OCI-LY7 (cell line): ENCODE measurements around the gene PRR5L. TPM values are rescaled to one million over a fixed set of nuclear protein-coding genes. Genes with fewer than 3 reads are reported as not detected.

ENCODE experiments used
- BruUV-seq: library from RNA; stranded (reverse); fragments of 400-500 nt; replicated peaks from 2 replicates; lab custom pipeline; 2021; lab: Mats Ljungman, UMichigan
- CTCF ChIA-PET: fragments of 300-600 bp; sonication (Branson Sonifier 250); formaldehyde crosslinking; loops from one replicate; lab custom pipeline; 2022; ENCODE audit warnings: antibody characterized with exemption; ENCODE audit not compliant: unreplicated experiment; lab: Charles Lee
- POLR2A ChIA-PET: fragments of 300-600 bp; sonication (Branson Sonifier 250); formaldehyde crosslinking; loops from one replicate; lab custom pipeline; 2022; ENCODE audit warnings: antibody characterized with exemption; lab: Charles Lee
- DNase-seq: peaks from one replicate; pipeline ENCODE4 v3.0.0-alpha.2; 2015; ENCODE audit warnings: low spot score
- H2AFZ ChIP-seq: fragments of 200-600 bp; sonication (generic), shearing (Covaris generic); 2 replicates; pipeline ENCODE4 v1.6.1; 2014; ENCODE audit warnings: mild to moderate bottlenecking, antibody characterized with exemption, low read length, moderate library complexity
- H3K27ac ChIP-seq: fragments of 200-600 bp; sonication (generic); 2 replicates; pipeline ENCODE4 v1.5.1; 2014; ENCODE audit warnings: mixed run types, low read depth, mild to moderate bottlenecking, moderate library complexity, low read length, inconsistent platforms; ENCODE audit not compliant: poor library complexity, severe bottlenecking
- H3K36me3 ChIP-seq: fragments of 200-600 bp; sonication (generic); 2 replicates; pipeline ENCODE4 v1.6.1; 2014; ENCODE audit warnings: mild to moderate bottlenecking, antibody characterized with exemption, low read length, moderate library complexity, mixed read lengths; ENCODE audit not compliant: insufficient read depth
- H3K4me1 ChIP-seq: fragments of 200-600 bp; sonication (generic); 2 replicates; pipeline ENCODE4 v1.5.1; 2014; ENCODE audit warnings: mild to moderate bottlenecking, low read length; ENCODE audit not compliant: insufficient read depth, poor library complexity, severe bottlenecking
- H3K4me2 ChIP-seq: fragments of 200-600 bp; sonication (generic); 2 replicates; pipeline ENCODE4 v1.6.1; 2014; ENCODE audit warnings: mild to moderate bottlenecking, low read length
- H3K4me3 ChIP-seq: fragments of 200-600 bp; sonication (generic); 2 replicates; pipeline ENCODE4 v1.5.1; 2014; ENCODE audit warnings: mild to moderate bottlenecking, low read depth, low read length; ENCODE audit not compliant: poor library complexity, severe bottlenecking
- H3K79me2 ChIP-seq: fragments of 200-600 bp; sonication (generic); 2 replicates; pipeline ENCODE4 v1.6.1; 2016; ENCODE audit warnings: low read depth, mild to moderate bottlenecking, low read length, moderate library complexity, mixed read lengths; ENCODE audit not compliant: insufficient read depth
- H3K9me2 ChIP-seq: fragments of 200-600 bp; sonication (generic); 2 replicates; pipeline ENCODE4 v1.6.1; 2016; ENCODE audit warnings: mild to moderate bottlenecking, low read length, mixed read lengths; ENCODE audit not compliant: insufficient read depth
- H3K9me3 ChIP-seq: fragments of 200-600 bp; sonication (generic); 2 replicates; pipeline ENCODE4 v1.6.1; 2014; ENCODE audit warnings: mild to moderate bottlenecking, mixed run types, low read length, mixed read lengths
- H4K20me1 ChIP-seq: fragments of 200-600 bp; sonication (generic); 2 replicates; pipeline ENCODE4 v1.6.1; 2014; ENCODE audit warnings: mild to moderate bottlenecking, antibody characterized with exemption, low read length, moderate library complexity, mixed read lengths; ENCODE audit not compliant: insufficient read depth
- EZH2phosphoT487 ChIP-seq: fragments of 200-600 bp; sonication (generic); IDR thresholded peaks from 2 replicates; pipeline ENCODE4 v1.6.1; 2018; ENCODE audit warnings: low read depth, borderline replicate concordance, mild to moderate bottlenecking, mixed run types, antibody characterized with exemption, low read length, moderate library complexity, mixed read lengths
- intact Hi-C: fragments of 100-400 bp; cut with micrococcal nuclease; formaldehyde crosslinking; loops from one replicate; pipeline ENCODE4 v1.10.0; 2022; ENCODE audit not compliant: unreplicated experiment
- total RNA-seq, 2 experiments: library from RNA; depleted of rRNA in 1 of 2; stranded (reverse); fragments of >200 nt in 1 of 2; shearing (Covaris generic) in 1 of 2; gene quantifications; 2 replicates each; pipeline ENCODE4 v1.2.3, GENCODE V29; 2014 to 2022
- TF ChIP-seq, protein P1 (sequence below): fragments of 200-600 bp; sonication (generic); conservative IDR thresholded peaks from 2 replicates; pipeline ENCODE4 v1.5.1; 2014; ENCODE audit warnings: mild to moderate bottlenecking, antibody characterized with exemption, low read length, moderate library complexity, mixed read lengths

Gene PRR5L
- total RNA-seq, 2 experiments from 2014 or later = not detected

DNA sequence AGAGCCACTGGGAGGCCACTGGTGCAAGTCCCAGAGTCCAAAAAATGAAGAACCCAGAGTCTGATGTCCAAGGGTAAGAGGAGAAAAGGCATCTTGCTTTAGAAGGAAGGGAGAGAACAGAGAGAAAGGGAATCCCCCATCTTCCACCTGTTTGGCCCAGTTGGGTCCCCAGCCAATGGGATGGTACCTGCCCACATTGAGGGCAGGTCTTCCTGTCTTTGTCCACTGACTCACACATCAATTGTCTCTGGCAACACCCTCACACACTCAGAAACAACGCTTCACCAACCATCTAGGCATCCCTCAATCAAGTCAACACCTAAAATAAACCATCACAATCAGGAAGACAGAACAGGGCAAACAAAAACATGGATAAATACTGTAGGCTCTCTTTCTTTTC lies 13.2 kb upstream of the PRR5L start:
- H3K36me3 ChIP-seq = peaks cover 10% of the 10 kb centered on the region; the same call in 1 of the 2 replicates
- H3K9me2 ChIP-seq = no peaks in the 10 kb centered on the region; the same call in 1 of the 2 replicates
- no peaks in the 10 kb centered on the region for H3K79me2 ChIP-seq
- POLR2A ChIA-PET = no interaction called here
- H3K4me3 ChIP-seq = no peak overlapping the region
- peaks cover 5% of the 10 kb centered on the region; the same call in 1 of the 2 replicates for H3K9me3 ChIP-seq
- CTCF ChIA-PET = no interaction called here
- H4K20me1 ChIP-seq = no peaks in the 10 kb centered on the region
- TF ChIP-seq, protein P1, sequence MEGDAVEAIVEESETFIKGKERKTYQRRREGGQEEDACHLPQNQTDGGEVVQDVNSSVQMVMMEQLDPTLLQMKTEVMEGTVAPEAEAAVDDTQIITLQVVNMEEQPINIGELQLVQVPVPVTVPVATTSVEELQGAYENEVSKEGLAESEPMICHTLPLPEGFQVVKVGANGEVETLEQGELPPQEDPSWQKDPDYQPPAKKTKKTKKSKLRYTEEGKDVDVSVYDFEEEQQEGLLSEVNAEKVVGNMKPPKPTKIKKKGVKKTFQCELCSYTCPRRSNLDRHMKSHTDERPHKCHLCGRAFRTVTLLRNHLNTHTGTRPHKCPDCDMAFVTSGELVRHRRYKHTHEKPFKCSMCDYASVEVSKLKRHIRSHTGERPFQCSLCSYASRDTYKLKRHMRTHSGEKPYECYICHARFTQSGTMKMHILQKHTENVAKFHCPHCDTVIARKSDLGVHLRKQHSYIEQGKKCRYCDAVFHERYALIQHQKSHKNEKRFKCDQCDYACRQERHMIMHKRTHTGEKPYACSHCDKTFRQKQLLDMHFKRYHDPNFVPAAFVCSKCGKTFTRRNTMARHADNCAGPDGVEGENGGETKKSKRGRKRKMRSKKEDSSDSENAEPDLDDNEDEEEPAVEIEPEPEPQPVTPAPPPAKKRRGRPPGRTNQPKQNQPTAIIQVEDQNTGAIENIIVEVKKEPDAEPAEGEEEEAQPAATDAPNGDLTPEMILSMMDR = no peak
- no peak for TF ChIP-seq EZH2phosphoT487
- no peak overlapping the region for H2AFZ ChIP-seq
- H3K4me1 ChIP-seq = no peaks in the 10 kb centered on the region
- no peak overlapping the region for H3K4me2 ChIP-seq
- no TSS peak for BruUV-seq
- intact Hi-C loops = no loop called here
- DNase-seq = no peak
- H3K27ac ChIP-seq = no peak overlapping the region

DNA sequence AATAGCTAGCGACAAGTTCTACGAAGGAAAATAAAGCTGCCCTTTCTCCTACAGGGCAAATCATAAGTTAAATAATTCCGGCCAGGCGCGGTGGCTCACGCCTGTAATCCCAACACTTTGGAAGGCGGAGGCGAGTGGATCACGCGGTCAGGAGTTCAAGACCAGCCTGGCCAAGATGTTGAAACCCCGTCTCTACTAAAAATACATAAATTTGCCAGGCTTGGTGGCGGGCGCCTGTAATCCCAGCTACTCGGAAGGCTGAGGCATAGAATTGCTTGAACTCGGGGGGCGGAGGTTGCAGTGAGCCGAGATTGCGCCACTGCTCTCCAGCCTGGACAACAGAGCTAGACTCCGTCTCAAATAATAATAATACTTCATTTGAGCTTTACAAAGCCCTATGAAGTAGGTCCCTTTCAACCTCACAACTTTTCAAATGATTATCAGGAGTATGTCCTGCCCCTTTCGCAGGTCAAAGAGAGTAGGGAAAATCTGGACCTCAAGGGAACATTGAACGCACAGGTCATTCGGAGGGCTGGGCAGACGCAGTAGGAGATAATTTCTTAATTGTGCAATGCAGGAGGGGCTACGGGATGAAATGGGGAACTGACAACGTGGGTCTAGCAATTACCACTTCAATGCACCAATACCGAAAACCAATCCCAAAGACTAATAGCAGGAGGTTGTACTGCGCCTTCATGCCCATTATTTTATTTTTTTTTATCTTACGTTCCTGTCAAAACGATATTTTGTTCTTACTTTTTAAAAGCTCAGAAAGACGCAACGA lies 7.5 kb upstream of the PRR5L start:
- H3K9me2 ChIP-seq = no peaks in the 10 kb centered on the region; the same call in 1 of the 2 replicates
- BruUV-seq = TSS peak; percentile 81
- ChIA-PET POLR2A (interaction anchor here (0.6 to 0.8 kb wide), 4 partner anchors 10 to 543 kb away, joined by 3 to 4 read pairs (median 4); no protein-coding TSS in a partner anchor), CTCF (interaction anchor here (0.6 to 2.4 kb wide), 2 partner anchors 30 to 205 kb away, joined by 4 to 7 read pairs; no protein-coding TSS in a partner anchor)
- peak overlapping the region; percentile 100 for H2AFZ ChIP-seq
- 0 out of 2 replicates have a peak, but pooled peaks cover 6% of the 10 kb centered on the region for H3K79me2 ChIP-seq
- peak overlapping the region; percentile 90 for H3K4me2 ChIP-seq
- peaks cover 11% of the 10 kb centered on the region for H3K4me1 ChIP-seq
- no peak for DNase-seq
- intact Hi-C loops = no loop called here
- H3K27ac ChIP-seq = no peak overlapping the region
- no peaks in the 10 kb centered on the region for H4K20me1 ChIP-seq
- peak overlapping the region; percentile 94 for H3K4me3 ChIP-seq
- no peak for TF ChIP-seq EZH2phosphoT487
- TF ChIP-seq, protein P1 = no peak
- H3K36me3 ChIP-seq = no peaks in the 10 kb centered on the region
- H3K9me3 ChIP-seq = no peaks in the 10 kb centered on the region
